Activated CD8-positive, alpha-beta memory T cell treated with anti-CD3 and anti-CD28 coated beads, Interleukin-2, amount 50 U/mL, for 1 hour (primary cell): Measurements from ENCODE around the gene CEP350.

ENCODE experiments used
- DNase-seq: peaks from one replicate; pipeline ENCODE4 v3.0.0-alpha.2; 2020; ENCODE audit errors: extremely low read depth

CEP350 gene

DNA sequence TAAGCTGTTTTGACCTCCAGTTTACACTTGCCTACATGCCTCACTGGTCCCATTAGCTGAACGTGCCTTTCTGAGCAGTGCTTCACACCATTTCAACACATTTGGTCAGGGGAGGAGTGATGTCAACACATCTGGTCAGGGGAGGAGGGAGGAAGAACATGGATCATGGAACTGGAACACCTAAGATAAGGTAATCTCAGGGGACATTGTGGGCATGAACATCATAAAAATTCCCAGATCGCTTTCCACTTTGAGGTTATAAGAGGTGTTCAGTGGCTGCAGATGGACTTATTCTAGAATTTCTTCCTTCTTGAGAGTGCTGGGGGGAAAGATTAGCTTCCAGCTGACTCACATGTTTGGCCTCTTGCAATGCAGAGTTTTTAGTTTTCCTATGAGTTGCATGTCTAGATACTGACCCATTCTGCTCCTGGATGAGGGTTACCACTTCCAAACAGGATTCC is 202.1 kb downstream of the CEP350 start:
- DNase-seq = no peak

DNA sequence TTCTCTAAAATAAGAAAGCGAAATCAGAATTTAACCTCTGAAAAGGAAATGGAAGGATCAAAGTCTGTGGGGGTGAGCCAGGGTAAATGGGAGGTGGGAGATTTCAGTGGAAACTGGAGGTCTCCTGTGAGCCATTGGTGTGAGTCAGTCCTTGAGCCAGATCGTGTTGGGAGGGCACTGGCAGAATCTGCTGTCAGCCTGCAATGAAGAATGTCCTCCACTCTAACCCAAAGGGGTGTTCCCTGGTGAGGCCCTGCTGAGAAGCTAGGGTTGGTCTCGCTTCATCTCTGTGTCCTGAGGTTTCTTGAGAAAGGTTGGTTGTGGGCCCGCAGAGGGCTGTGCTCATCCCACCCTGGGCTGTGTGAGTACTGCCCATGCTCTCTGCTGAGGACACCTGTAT is 202.5 kb downstream of the CEP350 start:
- no peak for DNase-seq

DNA sequence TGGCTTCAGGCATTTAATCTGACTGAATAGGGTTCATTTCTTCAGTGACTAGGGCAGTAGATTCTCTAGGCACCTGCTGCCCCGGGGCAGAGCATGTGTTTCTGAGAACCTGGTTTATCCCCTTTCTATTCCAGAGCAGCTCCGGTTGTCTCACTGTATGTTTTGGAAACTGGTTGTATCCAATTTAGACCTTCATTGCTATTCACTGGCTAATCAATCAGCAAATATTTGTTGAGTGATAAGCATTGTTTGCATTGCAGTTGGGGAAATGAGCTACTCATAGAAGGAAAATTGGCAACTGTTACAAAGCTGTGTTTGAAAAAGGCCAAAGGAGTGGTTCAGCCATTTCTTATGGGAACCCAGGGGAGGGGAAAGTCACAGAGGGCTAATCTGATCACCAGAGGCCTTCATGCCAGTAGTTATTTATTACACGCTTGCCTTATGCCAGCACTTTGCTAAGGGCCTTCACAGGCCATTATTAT is 203.0 kb downstream of the CEP350 start:
- no peak for DNase-seq

DNA sequence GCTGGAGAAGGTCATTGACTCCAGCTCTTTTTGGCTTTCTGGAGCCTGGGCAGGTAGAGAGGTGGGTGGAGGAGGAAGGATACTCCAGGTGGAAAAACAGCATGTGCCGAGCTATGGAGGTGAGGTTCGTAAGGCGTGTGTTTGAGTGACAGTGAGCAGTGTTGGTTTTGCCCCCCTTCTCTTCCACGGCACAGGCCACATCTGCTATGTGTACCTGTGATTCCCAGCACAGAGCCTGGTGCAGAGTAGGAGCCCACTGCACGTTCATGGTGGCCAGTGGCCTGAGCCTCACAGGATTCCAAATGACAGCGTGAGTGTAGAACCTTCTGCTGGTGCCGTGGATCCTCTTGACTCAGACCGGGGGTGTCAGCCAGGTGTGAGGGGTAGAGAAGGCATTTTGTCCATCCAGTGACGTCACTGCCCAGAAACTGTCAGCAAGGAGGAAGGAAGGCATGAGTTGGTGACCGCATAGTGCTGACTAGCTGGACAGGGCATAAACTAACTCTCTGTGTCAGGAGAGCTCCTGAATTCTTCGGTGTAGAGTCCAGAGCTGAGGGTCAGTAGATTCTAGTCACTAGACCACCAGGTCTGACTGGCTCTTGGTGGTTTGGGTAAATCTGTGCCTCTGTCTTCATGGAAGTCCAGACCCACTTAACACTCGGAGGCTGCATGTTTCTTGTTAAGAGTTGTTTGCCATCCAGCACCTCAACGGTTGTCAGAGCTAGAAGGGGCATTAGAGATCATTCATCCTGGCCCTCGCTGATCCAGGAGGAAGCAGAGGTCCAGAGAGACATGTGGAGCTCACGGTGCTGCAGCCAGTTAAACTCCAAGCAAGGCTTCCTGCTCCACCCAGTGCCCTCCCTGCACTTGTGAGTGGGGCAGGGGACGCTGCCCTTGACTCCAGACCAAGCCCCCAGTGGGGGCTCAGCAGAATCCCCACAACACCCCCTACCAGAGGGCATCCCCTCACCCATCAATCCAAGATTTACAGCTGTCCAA is 203.8 kb downstream of the CEP350 start:
- DNase-seq = no peak

DNA sequence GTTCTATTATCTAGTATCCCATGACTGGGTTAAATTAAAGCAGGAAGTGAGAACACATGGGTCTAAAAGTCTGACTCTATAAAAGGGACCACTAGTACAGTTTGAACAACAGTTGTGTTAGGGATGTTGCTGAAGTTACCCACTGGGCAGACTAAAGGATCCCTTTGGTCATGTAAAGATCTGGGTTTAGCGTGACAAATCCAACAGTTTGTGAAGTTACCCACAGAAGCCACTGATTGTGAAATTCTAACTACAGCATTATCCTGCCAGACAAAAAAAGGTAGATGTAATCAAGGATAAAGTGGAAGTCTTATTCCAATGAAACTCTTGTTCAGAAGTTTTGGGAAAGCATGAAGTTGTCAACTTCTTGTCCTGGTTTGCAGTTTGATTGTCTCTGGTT is 205.7 kb downstream of the CEP350 start:
- no peak for DNase-seq

DNA sequence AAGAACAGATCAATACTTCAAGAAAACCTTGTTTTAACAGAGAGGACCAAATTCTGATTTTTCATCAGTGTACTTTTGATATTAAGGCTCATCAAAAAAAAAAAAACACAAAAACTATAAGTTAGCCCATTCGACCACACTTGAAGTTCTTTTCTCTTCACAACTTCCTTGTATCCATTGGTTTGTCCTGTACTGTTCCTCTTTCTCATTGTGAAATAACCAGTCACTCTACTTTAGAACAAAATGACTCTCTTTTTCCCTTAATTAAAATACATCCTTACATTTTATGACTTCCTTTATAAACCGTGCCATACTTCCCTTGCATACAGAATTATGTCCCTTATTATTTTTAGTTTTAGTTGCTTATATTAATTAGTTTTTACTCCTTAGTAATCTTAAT is 208.4 kb downstream of the CEP350 start:
- no peak for DNase-seq
